DND-41 (cell line): ENCODE results near the gene LGALS3.

ENCODE experiments used
- ATAC-seq: fragments of 200-7000 bp; cut with Tn5 transposase; 3 replicates; pipeline ENCODE4 v1.9.1; 2021; ENCODE audit warnings: low read depth; ENCODE audit not compliant: insufficient read depth
- DNase-seq: peaks from one replicate; pipeline ENCODE4 v3.0.0-alpha.2; 2020
- H2AFZ ChIP-seq: 2 replicates; pipeline ENCODE4 v1.6.0; 2012; ENCODE audit warnings: low read depth, low read length
- H3K27ac ChIP-seq: 2 replicates; pipeline ENCODE4 v1.5.1; 2012; ENCODE audit warnings: low read length, inconsistent platforms
- H3K27me3 ChIP-seq: fragments of 200-600 bp; sonication (generic); 2 replicates; pipeline ENCODE4 v1.6.0; 2012; ENCODE audit warnings: low read length, mild to moderate bottlenecking, inconsistent platforms; ENCODE audit not compliant: insufficient read depth, poor library complexity
- H3K36me3 ChIP-seq: 2 replicates; pipeline ENCODE4 v1.5.1; 2012; ENCODE audit warnings: low read length, inconsistent platforms; ENCODE audit not compliant: insufficient read depth
- H3K4me1 ChIP-seq: 2 replicates; pipeline ENCODE4 v1.5.1; 2012; ENCODE audit warnings: mild to moderate bottlenecking, low read length; ENCODE audit not compliant: insufficient read depth
- H3K4me2 ChIP-seq: 2 replicates; pipeline ENCODE4 v1.6.0; 2012; ENCODE audit warnings: mild to moderate bottlenecking, moderate library complexity, low read length, inconsistent platforms; ENCODE audit not compliant: insufficient read depth
- H3K4me3 ChIP-seq, 2 experiments: fragments of 200-600 bp in 1 of 2; shearing (Covaris generic) in 1 of 2; 2 replicates each; pipeline ENCODE4 v1.5.1; 2012 to 2016; ENCODE audit warnings: inconsistent platforms in 2 of 2, low read length in 2 of 2, mild to moderate bottlenecking in 2 of 2, low read depth in 1 of 2, moderate library complexity in 1 of 2
- H3K79me2 ChIP-seq: 2 replicates; pipeline ENCODE4 v1.6.0; 2012; ENCODE audit warnings: low read length, inconsistent platforms; ENCODE audit not compliant: insufficient read depth
- H3K9ac ChIP-seq: 2 replicates; pipeline ENCODE4 v1.6.0; 2012; ENCODE audit warnings: low read depth, mild to moderate bottlenecking, inconsistent platforms, low read length, moderate library complexity
- H3K9me3 ChIP-seq: 2 replicates; pipeline ENCODE4 v1.5.1; 2012; ENCODE audit warnings: low read length, moderate library complexity, mild to moderate bottlenecking, inconsistent platforms; ENCODE audit not compliant: insufficient read depth, severe bottlenecking
- H4K20me1 ChIP-seq: 2 replicates; pipeline ENCODE4 v1.6.0; 2012; ENCODE audit warnings: low read length; ENCODE audit not compliant: insufficient read depth
- EZH2 ChIP-seq: IDR thresholded peaks from 3 replicates; pipeline ENCODE4 v1.6.1; 2012; ENCODE audit warnings: borderline replicate concordance, low read depth, mild to moderate bottlenecking, moderate library complexity, low read length, inconsistent platforms; ENCODE audit not compliant: severe bottlenecking
- TF ChIP-seq, protein P1 (sequence below): IDR thresholded peaks from 2 replicates; pipeline ENCODE4 v1.5.1; 2012; ENCODE audit warnings: borderline replicate concordance, low read length, moderate library complexity, mild to moderate bottlenecking; ENCODE audit not compliant: poor library complexity, severe bottlenecking; ENCODE audit errors: extremely low read depth

LGALS3 gene

DNA sequence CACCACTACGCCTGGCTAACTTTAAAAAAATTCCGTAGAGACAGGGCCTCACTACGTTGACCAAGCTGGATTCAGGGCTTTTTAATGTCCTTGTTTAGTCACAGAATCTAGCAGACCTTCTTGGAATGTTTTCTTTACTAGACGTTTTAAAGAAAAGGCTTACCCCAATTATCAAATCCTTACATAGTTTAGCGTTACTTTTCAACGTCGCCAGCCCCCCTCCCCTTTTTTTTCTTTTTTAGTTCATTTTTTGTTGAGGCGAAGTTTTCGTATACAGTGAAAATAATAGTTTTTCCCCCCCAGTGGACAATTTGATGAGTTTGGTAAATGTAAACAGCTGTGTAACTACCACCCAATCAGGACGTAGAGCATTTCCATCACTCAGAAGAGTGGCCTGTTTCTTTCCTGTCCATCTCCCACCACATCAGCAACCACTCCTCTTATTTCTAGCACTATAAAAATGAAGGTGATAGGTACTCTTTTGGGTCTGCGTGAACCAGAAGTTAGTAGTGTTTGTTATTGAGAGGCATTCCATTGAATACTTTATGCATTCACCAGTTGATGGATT lies 63.1 kb downstream of the LGALS3 start:
- Histone ChIP-seq H3K4me3 (peak overlapping the region; percentile 71 to 74; a peak in 3 of 4 replicates), H3K9ac (peak overlapping the region; percentile 75), H3K9me3 (no peaks in the 10 kb centered on the region), H3K4me1 (peaks cover 28% of the 10 kb centered on the region), H3K36me3 (peaks cover 9% of the 10 kb centered on the region), H3K79me2 (peaks cover 41% of the 10 kb centered on the region), H2AFZ (peak overlapping the region; percentile 88), H3K27me3 (no peaks in the 10 kb centered on the region), H3K4me2 (peak overlapping the region; percentile 78), H4K20me1 (no peaks in the 10 kb centered on the region), H3K27ac (peak overlapping the region; percentile 75)
- DNase-seq: no peak
- no peak for ATAC-seq
- TF ChIP-seq, protein P1, sequence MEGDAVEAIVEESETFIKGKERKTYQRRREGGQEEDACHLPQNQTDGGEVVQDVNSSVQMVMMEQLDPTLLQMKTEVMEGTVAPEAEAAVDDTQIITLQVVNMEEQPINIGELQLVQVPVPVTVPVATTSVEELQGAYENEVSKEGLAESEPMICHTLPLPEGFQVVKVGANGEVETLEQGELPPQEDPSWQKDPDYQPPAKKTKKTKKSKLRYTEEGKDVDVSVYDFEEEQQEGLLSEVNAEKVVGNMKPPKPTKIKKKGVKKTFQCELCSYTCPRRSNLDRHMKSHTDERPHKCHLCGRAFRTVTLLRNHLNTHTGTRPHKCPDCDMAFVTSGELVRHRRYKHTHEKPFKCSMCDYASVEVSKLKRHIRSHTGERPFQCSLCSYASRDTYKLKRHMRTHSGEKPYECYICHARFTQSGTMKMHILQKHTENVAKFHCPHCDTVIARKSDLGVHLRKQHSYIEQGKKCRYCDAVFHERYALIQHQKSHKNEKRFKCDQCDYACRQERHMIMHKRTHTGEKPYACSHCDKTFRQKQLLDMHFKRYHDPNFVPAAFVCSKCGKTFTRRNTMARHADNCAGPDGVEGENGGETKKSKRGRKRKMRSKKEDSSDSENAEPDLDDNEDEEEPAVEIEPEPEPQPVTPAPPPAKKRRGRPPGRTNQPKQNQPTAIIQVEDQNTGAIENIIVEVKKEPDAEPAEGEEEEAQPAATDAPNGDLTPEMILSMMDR: no peak
- no peak for TF ChIP-seq EZH2

DNA sequence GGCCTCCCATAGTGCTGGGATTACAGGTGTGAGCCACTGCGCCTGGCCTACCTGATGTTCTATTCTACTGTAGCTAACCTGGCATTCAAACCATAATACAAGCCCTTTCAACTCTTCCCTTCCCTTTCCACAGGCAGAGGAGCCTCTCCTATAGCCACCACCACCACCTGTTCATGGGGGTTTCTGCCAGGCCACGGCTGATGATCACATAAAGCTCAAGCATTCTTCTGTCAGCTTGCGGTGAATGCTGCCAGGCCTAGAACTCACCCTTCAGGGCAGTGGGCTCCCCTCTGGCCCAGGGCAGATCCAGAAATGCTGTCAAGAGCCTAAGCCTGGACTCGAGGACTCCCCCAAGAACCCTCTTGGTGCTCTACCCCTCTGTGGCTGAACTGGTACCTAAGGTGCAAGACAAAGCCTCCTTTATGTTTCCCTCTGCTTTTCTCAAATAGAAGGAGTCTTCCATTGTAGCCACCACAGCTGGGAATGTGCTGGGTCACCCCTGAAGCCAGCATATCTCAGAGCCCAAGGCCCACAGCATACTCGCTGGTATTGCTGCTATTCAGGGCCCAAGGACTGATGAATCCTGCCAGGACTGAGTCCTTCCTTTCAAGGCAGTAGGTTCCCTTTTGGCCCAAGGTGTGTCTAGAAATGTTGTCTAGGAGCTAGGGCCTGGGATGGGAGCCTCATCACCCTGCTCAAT lies 65.8 kb downstream of the LGALS3 start:
- Histone ChIP-seq H2AFZ (no peak overlapping the region), H3K9me3 (no peaks in the 10 kb centered on the region), H3K4me1 (peaks cover 17% of the 10 kb centered on the region), H3K4me2 (no peak overlapping the region), H3K27ac (no peak overlapping the region), H3K36me3 (no peaks in the 10 kb centered on the region; the same call in 1 of the 2 replicates), H3K4me3 (no peak overlapping the region), H3K27me3 (no peaks in the 10 kb centered on the region), H3K9ac (no peak overlapping the region), H4K20me1 (no peaks in the 10 kb centered on the region), H3K79me2 (peaks cover 16% of the 10 kb centered on the region)
- DNase-seq: no peak
- no peak for ATAC-seq
- no peak for TF ChIP-seq EZH2
- TF ChIP-seq, protein P1: no peak
